ENCODE results near the gene CBX1.
"Not testable (repeated sequence)": the region's sequence is repeated elsewhere in the genome, so short reads cannot be mapped to it uniquely, and the experiment has no call there.

The CBX1 gene

DNA sequence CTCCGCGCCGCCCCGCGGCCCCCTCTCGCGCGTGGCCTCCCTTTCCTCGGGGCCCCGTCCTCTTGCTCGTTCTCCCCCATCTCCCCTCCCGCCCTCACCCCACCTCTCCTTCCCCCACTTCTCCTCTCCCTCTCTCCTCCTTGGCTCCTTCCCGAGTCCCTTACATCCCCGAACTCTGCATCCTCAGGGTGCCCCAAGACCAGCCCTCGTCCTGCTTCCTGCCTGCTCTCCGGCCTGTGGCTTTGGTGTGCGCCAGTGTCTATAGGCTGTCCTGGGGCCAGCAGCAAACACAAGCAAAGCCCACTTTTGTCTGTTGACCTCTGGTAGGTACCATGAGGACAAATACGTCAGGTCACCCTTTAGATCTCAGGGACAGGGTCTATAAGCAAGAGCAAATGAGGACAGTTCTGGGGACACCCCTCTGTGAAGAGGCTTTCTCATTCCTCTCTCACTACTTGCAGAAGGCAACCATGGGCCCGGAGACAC, 63.4 kb downstream of the CBX1 start:
- H3K27me3 ChIP-seq (ENCODE audit: insufficient read depth, low read length, poor library complexity, severe bottlenecking), result no peaks in the 10 kb centered on the region
- peak overlapping the region; percentile 36 for H3K9ac ChIP-seq (ENCODE audit: low read depth, low read length, poor library complexity, severe bottlenecking)
- no peaks in the 10 kb centered on the region for H3K36me3 ChIP-seq (ENCODE audit: insufficient read depth, low read length)
- 0 out of 2 replicates have a peak, but pooled peaks cover 2% of the 10 kb centered on the region for H3F3A ChIP-seq (ENCODE audit: low read depth)
- H3K4me2 ChIP-seq (ENCODE audit: low read depth, low read length, poor library complexity, severe bottlenecking), result peak overlapping the region; percentile 60
- TF ChIP-seq EZH2phosphoT487 (IDR thresholded peaks at IDR 0.05; ENCODE audit: borderline replicate concordance) (no peak), CTCF (conservative IDR thresholded peaks at IDR 0.05; ENCODE audit: low read length) (no peak)
- peak overlapping the region; percentile 79 for H3K4me3 ChIP-seq (ENCODE audit: low read length, poor library complexity, severe bottlenecking)
- no peaks in the 10 kb centered on the region for H4K20me1 ChIP-seq (ENCODE audit: insufficient read depth, low read length, poor library complexity, severe bottlenecking)
- no peaks in the 10 kb centered on the region for H3K9me3 ChIP-seq (ENCODE audit: insufficient read depth, low read depth, low read length)
- H2AFZ ChIP-seq (ENCODE audit: low read length), result peak overlapping the region; percentile 78
- H3K4me1 ChIP-seq (ENCODE audit: insufficient read depth, low read length, poor library complexity, severe bottlenecking), result peaks cover 6% of the 10 kb centered on the region
- H3K9me2 ChIP-seq (replicated peaks; ENCODE audit: low read depth, low read length), result no peaks in the 10 kb centered on the region
- no peaks in the 10 kb centered on the region for H3K79me2 ChIP-seq (ENCODE audit: insufficient read depth, low read length)

DNA sequence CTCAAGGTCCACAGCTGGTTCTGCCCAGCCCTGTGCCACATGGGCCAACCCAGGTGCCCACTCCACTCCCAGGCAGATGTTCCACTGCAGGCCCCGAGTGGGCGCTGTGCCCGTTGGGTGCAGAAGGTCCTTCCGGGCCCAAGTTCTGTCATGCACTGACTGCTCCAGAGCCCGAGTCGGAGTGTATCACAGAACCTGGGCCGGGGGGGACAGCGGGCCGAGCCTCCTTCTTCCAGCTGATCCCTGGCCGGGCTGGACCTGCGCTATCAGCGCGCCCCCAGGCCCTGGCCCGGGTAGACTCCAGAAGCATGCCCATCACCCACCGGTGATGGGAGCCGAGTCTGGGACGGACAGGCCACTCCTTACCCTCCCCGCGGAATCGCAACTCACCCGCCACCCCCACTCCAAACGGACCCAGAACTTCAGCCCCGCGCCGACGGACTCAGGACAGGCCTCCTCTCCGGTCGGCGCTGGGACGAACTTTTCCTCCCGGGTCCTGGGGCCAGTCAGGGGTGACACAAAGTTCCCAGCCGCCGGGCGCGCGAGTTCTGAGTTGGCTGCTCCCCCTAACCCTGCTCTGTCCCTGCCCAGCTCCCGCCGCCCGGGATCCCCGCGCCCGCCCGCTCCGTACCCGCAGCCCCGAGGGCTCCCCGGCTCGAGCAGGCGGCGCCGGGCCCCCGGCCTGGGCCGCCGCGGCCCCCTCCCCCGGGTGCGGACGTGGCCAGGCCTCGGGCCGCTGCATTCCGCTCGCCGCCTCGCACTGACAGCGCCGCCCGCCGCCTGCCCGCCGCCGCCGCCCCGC, 64.0 kb downstream of the CBX1 start, which contains the start of gene COPZ2:
TSS of gene COPZ2 (minus strand) at position 762 of the 802 bp plus-strand sequence. CDS start at position 742, 20 bp downstream.
- H2AFZ ChIP-seq (ENCODE audit: low read length), result peak within 1 kb of the TSS; percentile 95
- peak within 1 kb of the TSS; percentile 69 for H3K9ac ChIP-seq (ENCODE audit: low read depth, low read length, poor library complexity, severe bottlenecking)

GRCh38 chr17:48036693-48037035, 64.6 kb downstream of the CBX1 start:
- TF ChIP-seq CTCF (conservative IDR thresholded peaks at IDR 0.05; ENCODE audit: low read length) (no peak), EZH2phosphoT487 (IDR thresholded peaks at IDR 0.05; ENCODE audit: borderline replicate concordance) (no peak)
- Histone ChIP-seq H3K9ac (ENCODE audit: low read depth, low read length, poor library complexity, severe bottlenecking) (peak overlapping the region; percentile 69), H4K20me1 (ENCODE audit: insufficient read depth, low read length, poor library complexity, severe bottlenecking) (no peaks in the 10 kb centered on the region), H3K9me2 (replicated peaks; ENCODE audit: low read depth, low read length) (no peaks in the 10 kb centered on the region), H3K79me2 (ENCODE audit: insufficient read depth, low read length) (no peaks in the 10 kb centered on the region), H2AFZ (ENCODE audit: low read length) (peak overlapping the region; percentile 95), H3K9me3 (ENCODE audit: insufficient read depth, low read depth, low read length) (no peaks in the 10 kb centered on the region), H3K4me1 (ENCODE audit: insufficient read depth, low read length, poor library complexity, severe bottlenecking) (peaks cover 5% of the 10 kb centered on the region), H3K4me2 (ENCODE audit: low read depth, low read length, poor library complexity, severe bottlenecking) (peak overlapping the region; percentile 83), H3K4me3 (ENCODE audit: low read length, poor library complexity, severe bottlenecking) (peak overlapping the region; percentile 79), H3K27me3 (ENCODE audit: insufficient read depth, low read length, poor library complexity, severe bottlenecking) (no peaks in the 10 kb centered on the region), H3F3A (ENCODE audit: low read depth) (0 out of 2 replicates have a peak, but pooled peaks cover 2% of the 10 kb centered on the region), H3K36me3 (ENCODE audit: insufficient read depth, low read length) (no peaks in the 10 kb centered on the region)

More for the DNA sequence above, 64.0 kb downstream of the CBX1 start, which contains the start of gene COPZ2:
- H3K79me2 ChIP-seq (ENCODE audit: insufficient read depth, low read length), result no peaks in the 10 kb centered on the region
- no peaks in the 10 kb centered on the region for H3K9me2 ChIP-seq (replicated peaks; ENCODE audit: low read depth, low read length)
- peaks cover 5% of the 10 kb centered on the region for H3K4me1 ChIP-seq (ENCODE audit: insufficient read depth, low read length, poor library complexity, severe bottlenecking)
- H3K4me3 ChIP-seq (ENCODE audit: low read length, poor library complexity, severe bottlenecking), result peak within 1 kb of the TSS; percentile 79
- H4K20me1 ChIP-seq (ENCODE audit: insufficient read depth, low read length, poor library complexity, severe bottlenecking), result no peaks in the 10 kb centered on the region
- H3K4me2 ChIP-seq (ENCODE audit: low read depth, low read length, poor library complexity, severe bottlenecking), result peak within 1 kb of the TSS; percentile 83
- no peaks in the 10 kb centered on the region for H3K36me3 ChIP-seq (ENCODE audit: insufficient read depth, low read length)
- no peaks in the 10 kb centered on the region for H3K9me3 ChIP-seq (ENCODE audit: insufficient read depth, low read depth, low read length)
- peak; percentile 87 for TF ChIP-seq CTCF (conservative IDR thresholded peaks at IDR 0.05; ENCODE audit: low read length)
- TF ChIP-seq EZH2phosphoT487 (IDR thresholded peaks at IDR 0.05; ENCODE audit: borderline replicate concordance), result no peak
- H3K27me3 ChIP-seq (ENCODE audit: insufficient read depth, low read length, poor library complexity, severe bottlenecking), result no peaks in the 10 kb centered on the region
- H3F3A ChIP-seq (ENCODE audit: low read depth), result 0 out of 2 replicates have a peak, but pooled peaks cover 2% of the 10 kb centered on the region

DNA sequence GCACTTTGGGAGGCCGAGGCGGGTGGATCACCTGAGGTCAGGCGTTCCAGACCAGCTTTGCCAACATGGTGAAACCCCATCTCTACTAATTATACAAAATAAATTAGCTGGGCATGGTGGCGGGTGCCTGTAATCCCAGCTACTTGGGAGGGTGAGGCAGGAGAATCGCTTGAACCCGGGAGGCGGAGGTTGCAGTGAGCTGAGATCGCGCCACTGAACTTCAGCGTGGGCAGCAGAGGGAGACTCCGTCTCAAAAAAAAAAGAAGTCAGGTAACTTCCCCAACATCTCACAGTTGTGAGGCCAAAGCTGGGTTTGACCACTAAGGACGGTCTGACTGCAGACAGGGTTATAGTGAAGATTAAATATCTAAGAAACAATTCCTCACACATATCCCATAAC, 66.5 kb downstream of the CBX1 start:
- H3K9me2 ChIP-seq (replicated peaks; ENCODE audit: low read depth, low read length); H3F3A ChIP-seq (ENCODE audit: low read depth); H4K20me1 ChIP-seq (ENCODE audit: insufficient read depth, low read length, poor library complexity, severe bottlenecking); H3K4me1 ChIP-seq (ENCODE audit: insufficient read depth, low read length, poor library complexity, severe bottlenecking); H3K79me2 ChIP-seq (ENCODE audit: insufficient read depth, low read length); H3K4me2 ChIP-seq (ENCODE audit: low read depth, low read length, poor library complexity, severe bottlenecking); H3K4me3 ChIP-seq (ENCODE audit: low read length, poor library complexity, severe bottlenecking); H3K9me3 ChIP-seq (ENCODE audit: insufficient read depth, low read depth, low read length); H3K9ac ChIP-seq (ENCODE audit: low read depth, low read length, poor library complexity, severe bottlenecking); H3K36me3 ChIP-seq (ENCODE audit: insufficient read depth, low read length); H2AFZ ChIP-seq (ENCODE audit: low read length); H3K27me3 ChIP-seq (ENCODE audit: insufficient read depth, low read length, poor library complexity, severe bottlenecking): not testable (repeated sequence)
